GM21515 (cell line): ENCODE results near the gene WNK2.
"Not testable (repeated sequence)": the region's sequence is repeated elsewhere in the genome, so short reads cannot be mapped to it uniquely, and the experiment has no call there.

Experiments
- ATAC-seq: cut with Tn5 transposase; IDR thresholded peaks from one replicate; pipeline ENCODE4 v1.9.1; 2021; ENCODE audit not compliant: unreplicated experiment

Gene WNK2

GRCh38 chr9:93235300-93235960 lies 51.5 kb downstream of the WNK2 start:
- ATAC-seq: no peak

DNA sequence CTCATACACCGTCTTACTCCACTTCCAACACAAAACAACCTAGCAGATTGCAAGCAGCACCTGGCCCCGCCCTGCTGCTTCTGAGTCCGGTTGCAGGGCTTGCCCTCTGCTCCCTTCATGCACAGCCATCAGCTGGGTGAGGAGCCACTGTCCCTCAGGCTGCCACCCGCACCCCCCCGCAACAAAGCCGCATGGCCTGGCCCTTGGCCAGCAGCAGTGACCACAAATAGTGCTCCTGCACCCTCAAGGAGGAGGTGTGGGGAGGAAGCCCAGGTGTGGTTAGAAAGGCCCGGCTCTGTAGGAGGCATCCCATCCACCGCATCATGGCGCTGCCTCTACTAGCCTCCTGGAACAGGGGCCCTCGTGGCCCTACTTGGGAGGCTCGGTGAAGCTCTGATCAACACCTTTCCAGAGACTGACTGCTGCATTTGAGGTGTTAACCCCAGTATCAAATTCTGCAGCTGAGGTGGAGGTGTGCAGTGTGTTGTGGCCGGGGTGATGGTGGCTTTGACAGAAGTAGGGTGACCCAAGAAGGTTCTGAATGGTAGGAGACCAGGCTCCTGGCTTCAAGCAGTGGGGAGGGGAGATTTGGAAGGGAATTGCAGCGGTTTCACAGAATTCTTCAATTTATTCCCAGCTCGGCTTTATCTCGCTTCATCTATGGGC lies 52.7 kb downstream of the WNK2 start:
- ATAC-seq: no peak

- ATAC-seq: no peak
Observed at GRCh38 chr9:93237540-93237939, 53.6 kb downstream of the WNK2 start.

DNA sequence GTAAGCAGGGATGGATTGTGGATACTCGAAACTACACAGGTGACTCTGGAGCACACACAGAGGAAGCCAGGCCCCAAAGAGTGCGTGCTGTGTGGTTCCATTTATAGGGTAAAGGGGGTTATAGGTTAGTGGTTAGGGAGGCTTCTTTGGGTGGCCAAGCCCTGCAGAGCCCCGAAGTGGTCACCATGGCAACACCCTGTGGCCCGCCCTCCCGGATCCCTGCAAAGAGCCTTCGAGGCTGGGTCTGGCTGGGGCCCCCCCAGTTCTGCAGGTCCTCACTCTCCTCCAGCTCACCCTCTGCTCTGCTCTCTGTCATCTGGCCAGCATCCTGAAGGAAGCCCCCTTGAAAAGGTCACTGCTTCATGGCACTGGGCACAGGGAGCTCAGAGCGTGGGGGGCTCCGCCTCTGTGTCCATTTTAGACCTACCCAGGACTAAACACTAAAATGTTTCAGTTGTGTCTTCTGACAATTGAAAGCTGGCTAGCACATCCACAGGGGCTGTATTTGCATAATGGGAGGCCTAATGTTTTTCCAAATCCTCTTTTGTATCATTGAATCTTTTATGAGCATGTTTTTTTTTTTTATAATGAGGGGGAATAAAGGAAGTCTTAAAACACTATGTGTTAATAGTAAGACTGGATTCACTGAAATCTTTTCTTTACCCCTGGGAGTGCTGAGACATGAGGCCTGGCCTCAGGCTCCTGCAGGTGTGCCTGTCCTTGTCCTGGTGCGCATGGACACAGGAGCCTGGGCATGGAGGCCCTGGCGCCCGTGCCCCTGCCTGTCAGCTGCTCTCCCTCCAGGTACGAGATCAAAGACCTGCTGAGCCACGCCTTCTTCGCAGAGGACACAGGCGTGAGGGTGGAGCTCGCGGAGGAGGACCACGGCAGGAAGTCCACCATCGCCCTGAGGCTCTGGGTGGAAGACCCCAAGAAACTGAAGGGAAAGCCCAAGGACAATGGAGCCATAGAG lies 55.3 kb downstream of the WNK2 start:
- no peak for ATAC-seq

- no peak for ATAC-seq
Observed at GRCh38 chr9:93240891-93241334, 57.0 kb downstream of the WNK2 start.

GRCh38 chr9:93243112-93243511 lies 59.2 kb downstream of the WNK2 start:
- ATAC-seq: no peak

GRCh38 chr9:93244101-93244500 lies 60.2 kb downstream of the WNK2 start:
- ATAC-seq: no peak

DNA sequence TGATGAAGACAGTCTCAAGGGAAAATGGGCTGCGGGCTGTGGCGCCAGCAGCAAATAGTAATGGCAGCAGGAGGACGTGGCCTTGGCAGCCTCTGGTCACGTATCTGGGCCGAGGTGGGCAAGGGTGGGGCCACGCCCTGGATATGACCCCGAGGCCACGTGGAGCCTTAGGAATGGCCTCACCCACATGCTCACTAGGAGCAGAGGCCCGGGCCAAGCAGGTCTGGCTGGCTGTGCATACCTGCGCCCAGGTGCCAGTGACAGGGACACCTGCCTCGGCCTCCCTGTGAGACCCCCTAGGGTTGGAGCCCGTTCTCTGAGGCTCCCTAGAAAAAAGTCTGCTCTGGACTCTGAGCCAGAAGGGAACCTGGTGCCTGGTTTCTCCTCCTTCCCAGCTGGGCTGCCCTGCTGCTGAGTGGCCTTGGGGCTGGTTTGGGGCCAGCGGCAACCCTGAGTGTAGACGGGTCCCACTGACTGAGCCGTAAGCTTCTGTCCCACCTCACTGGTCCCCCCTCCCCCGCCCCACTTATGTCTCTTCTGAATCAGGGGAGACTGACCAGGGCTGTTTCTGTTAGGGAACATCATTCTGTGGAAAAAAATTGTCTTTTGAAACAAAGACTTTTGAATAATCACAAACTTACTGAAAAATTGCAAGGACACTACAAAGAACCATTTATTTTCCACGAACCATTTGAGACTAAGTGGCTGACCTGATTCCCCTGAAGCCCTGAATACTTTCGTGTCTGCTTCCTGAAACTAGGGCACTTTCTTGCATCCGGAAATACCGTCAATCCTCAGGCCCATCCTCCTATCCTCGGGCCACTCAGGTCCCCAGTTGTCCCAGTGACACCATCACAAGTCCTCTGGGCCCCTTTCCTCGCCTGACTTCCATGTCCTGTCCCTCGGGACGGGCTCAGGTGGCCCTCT lies 60.8 kb downstream of the WNK2 start:
- no peak for ATAC-seq

DNA sequence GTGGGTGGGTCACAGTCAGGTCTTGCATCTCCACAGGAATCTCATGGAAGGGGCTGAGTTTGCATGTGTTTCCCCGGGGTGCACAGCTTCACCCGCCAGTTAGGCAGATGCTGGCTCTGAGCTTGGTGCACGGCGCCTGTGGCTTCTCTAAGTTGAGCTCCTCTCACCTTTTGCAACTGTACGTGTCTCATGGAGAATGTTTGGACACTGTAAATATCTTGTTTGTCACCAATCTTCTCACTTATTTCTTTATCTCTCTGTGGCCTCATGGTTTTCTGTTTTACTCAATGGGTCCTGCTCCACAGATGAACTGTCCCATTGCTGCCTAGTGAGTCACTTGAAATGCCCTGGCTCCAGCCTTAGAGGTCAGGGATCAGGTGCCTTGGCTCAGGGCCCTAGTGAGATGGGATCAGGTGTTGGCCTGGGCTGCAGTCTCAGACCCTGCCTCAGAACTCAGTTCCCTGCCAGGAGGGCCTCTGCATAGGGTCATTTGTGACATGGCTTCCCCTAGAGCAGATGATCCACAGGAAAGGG lies 61.6 kb downstream of the WNK2 start:
- no peak for ATAC-seq

DNA sequence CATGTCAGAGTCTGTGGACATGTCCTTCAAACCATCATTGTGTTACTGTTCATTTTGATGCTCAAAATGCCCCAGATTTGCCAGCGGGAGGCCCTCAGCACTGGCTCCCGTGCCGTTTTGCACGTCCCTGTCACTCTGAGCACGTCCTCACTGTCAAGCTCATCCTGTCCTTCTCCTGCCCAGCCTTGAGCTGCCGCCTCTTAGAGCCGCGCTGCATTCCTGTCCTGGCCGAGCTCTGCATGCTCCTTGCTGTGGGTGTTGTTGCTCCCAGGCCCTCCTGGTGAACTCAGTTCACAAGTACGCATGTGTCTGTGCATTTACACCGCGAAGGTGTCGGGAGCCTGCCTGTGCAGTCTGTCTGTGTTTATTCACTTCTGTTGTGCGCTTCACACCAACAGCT lies 62.2 kb downstream of the WNK2 start:
- ATAC-seq: no peak

DNA sequence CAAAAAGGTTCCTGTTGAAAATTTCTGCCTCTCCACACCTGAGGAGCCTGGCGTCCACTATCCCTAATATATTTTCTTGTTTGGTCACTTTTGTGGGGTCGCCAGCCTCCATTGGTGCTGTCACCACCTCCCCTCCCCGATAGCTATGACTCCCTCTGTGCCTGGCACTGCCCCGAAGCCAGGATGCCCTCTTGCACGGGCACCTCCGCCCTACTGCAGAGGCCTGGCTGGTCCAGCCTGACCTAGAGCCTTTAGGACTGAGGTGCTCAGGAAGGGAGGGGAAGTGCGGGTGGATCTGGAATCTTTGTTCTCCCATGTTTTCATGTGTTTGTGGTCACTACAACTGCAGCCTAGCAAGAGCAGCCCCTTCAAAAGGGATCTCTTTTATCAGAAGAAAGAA lies 62.6 kb downstream of the WNK2 start:
- ATAC-seq: no peak

GRCh38 chr9:93247099-93247865 lies 63.3 kb downstream of the WNK2 start:
- no peak for ATAC-seq

DNA sequence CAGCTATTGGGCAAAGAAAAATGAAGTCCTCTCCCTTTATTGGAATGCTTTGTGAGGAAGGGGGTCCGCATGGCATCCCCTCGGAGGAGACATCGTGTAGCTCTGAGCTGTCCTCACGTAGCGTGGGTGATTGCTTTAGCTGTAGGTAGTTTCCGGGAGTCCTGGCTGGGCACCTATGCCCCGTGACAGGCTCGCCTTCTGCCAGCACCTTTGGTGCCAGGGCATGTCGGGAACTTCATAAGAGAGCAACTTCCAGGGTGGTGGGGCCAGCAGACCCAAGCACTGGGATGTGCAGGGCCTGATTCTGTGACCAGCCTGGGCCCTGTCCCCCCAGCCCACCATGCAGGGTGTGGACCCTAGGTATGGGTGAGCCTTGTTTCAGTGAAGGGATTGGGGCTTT lies 64.0 kb downstream of the WNK2 start:
- ATAC-seq: no peak

GRCh38 chr9:93248386-93249040 lies 64.6 kb downstream of the WNK2 start:
- no peak for ATAC-seq

DNA sequence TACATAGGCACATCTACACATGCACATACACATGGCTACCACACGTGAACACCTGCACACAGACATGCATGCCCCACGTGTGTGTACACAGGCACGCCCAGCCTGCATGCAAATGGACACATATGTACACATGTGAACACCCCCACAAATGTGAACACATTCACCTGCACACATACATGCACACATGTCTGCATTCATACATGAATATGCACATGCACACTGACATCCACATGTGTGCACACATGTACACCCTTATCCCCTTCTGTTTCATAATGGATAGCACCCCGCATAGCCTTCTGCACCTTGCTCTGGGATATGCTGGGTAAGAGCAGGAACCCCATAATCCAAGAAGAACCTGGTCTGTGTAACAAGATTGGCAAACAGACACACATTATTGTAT lies 66.2 kb downstream of the WNK2 start:
- ATAC-seq: no peak

DNA sequence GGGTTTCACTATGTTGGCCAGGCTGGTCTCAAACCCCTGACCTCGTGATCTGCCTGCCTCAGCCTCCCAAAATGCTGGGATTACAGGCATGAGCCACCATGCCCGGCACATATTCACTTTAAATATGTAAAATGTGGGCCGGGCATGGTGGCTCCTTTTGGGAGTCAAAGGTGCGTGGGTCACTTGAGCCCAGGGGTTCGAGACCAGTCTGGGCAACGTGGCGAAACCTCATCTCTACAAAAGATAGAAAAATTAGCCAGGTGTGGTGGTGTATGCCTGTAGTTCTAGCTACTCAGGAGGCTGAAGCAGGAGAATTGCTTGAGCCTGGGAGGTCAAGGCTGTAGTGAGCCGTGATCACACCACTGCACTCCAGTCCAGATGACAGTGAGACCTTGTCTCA lies 67.4 kb downstream of the WNK2 start:
- not testable (repeated sequence) for ATAC-seq

DNA sequence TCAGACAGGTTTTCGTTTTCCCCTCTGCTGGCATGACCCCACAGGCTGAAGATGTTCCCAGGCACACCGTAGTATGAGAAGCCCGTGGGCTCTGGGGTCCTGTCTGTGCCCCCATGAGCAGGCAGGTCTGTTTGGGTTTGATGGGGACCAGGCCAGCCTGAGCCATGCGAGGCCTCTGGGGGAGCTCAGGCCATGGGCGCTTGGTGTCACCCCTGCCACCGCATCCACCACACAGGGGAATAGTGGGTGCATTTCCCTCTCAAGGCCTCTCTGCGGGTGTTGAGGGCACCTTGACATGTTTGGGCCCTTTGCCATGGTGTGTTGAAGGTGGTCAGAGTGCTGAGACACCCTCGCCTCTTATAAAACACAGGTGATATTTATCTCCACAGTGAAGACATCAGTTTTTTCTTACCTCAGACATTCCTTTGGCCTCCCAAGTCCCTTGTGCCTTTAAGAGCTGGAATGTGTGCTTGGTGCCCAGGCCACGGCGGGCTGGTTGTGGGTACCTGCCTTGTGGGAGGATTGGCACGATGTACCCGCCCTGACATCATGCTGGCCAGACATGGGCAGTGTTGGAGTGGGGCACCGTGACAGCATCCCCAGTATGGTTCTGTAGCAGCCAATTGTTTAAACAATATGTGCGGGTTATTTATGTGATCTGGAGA lies 68.3 kb downstream of the WNK2 start:
- no peak for ATAC-seq

GRCh38 chr9:93252781-93253530 lies 69.0 kb downstream of the WNK2 start:
- no peak for ATAC-seq
